SK-N-SH (cell line): ENCODE results near the gene GCFC2.

Experiments used
- EP300 ChIP-seq, 2 experiments: IDR thresholded peaks; 2 replicates each; pipeline versions ENCODE4 v1.4.0 to v1.6.1; 2012; ENCODE audit warnings: borderline replicate concordance in 1 of 2, low read depth in 1 of 2, low read length in 1 of 2
- GABPA ChIP-seq: IDR thresholded peaks from 2 replicates; pipeline ENCODE4 v1.4.0; 2012; ENCODE audit warnings: low read depth, mild to moderate bottlenecking
- NRF1 ChIP-seq: IDR thresholded peaks from 2 replicates; pipeline ENCODE4 v1.6.1; 2012; ENCODE audit warnings: low read depth, mild to moderate bottlenecking, low read length
- POLR2AphosphoS5 ChIP-seq: IDR thresholded peaks from 2 replicates; pipeline ENCODE4 v1.6.1; 2012; ENCODE audit warnings: low read depth, low read length
- TF ChIP-seq, protein P1 (sequence below): fragments of 150-350 bp; IDR thresholded peaks from 2 replicates; pipeline ENCODE4 v1.6.1; 2017; ENCODE audit warnings: antibody characterized with exemption, low read length, low read depth, borderline replicate concordance
- TF ChIP-seq, protein P2 (sequence below): fragments of 200-600 bp; sonication (generic); IDR thresholded peaks from 2 replicates; pipeline ENCODE4 v1.6.1; 2017; ENCODE audit warnings: antibody characterized with exemption, mild to moderate bottlenecking, moderate library complexity

DNA sequence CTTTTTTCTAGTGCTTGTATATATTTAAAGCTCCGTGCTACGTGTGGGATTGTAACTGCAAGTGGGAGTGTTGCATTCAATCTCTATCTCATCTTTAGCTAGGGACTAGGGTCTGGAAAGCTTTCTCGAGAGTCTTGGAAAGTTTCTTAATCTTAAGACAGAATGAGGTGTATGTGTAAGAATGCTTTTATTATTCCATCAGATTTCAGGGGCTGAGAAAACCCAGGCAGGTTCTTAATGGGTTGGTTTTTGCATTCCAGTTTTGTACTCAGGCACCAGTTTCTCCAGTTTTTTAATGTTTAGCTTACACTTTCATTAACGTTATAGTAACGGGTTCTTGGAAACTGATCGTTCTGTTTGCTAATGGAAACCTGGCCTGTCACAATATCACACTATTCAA, 43.8 kb downstream of the GCFC2 start:
- TF ChIP-seq POLR2AphosphoS5 (no peak), EP300 (IDR thresholded peaks at IDR 0.05; ENCODE audit: borderline replicate concordance in 1 of 2, low read depth in 1 of 2, low read length in 1 of 2) (no peak), GABPA (no peak), NRF1 (no peak)
- TF ChIP-seq, protein P1, sequence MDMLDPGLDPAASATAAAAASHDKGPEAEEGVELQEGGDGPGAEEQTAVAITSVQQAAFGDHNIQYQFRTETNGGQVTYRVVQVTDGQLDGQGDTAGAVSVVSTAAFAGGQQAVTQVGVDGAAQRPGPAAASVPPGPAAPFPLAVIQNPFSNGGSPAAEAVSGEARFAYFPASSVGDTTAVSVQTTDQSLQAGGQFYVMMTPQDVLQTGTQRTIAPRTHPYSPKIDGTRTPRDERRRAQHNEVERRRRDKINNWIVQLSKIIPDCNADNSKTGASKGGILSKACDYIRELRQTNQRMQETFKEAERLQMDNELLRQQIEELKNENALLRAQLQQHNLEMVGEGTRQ, result no peak
- TF ChIP-seq, protein P2, sequence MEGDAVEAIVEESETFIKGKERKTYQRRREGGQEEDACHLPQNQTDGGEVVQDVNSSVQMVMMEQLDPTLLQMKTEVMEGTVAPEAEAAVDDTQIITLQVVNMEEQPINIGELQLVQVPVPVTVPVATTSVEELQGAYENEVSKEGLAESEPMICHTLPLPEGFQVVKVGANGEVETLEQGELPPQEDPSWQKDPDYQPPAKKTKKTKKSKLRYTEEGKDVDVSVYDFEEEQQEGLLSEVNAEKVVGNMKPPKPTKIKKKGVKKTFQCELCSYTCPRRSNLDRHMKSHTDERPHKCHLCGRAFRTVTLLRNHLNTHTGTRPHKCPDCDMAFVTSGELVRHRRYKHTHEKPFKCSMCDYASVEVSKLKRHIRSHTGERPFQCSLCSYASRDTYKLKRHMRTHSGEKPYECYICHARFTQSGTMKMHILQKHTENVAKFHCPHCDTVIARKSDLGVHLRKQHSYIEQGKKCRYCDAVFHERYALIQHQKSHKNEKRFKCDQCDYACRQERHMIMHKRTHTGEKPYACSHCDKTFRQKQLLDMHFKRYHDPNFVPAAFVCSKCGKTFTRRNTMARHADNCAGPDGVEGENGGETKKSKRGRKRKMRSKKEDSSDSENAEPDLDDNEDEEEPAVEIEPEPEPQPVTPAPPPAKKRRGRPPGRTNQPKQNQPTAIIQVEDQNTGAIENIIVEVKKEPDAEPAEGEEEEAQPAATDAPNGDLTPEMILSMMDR, result no peak
